Measurements from ENCODE around the gene WDR83. TPM values are rescaled to one million over a fixed set of nuclear protein-coding genes. Genes with fewer than 3 reads are reported as not detected.

The WDR83 gene
- total and polyA plus RNA-seq, 10 of the 15 experiments (the other 5 are each of a cell fraction or from before 2014, with no cell fraction given), result 0.58 to 17.7 (median 10.8) TPM

DNA sequence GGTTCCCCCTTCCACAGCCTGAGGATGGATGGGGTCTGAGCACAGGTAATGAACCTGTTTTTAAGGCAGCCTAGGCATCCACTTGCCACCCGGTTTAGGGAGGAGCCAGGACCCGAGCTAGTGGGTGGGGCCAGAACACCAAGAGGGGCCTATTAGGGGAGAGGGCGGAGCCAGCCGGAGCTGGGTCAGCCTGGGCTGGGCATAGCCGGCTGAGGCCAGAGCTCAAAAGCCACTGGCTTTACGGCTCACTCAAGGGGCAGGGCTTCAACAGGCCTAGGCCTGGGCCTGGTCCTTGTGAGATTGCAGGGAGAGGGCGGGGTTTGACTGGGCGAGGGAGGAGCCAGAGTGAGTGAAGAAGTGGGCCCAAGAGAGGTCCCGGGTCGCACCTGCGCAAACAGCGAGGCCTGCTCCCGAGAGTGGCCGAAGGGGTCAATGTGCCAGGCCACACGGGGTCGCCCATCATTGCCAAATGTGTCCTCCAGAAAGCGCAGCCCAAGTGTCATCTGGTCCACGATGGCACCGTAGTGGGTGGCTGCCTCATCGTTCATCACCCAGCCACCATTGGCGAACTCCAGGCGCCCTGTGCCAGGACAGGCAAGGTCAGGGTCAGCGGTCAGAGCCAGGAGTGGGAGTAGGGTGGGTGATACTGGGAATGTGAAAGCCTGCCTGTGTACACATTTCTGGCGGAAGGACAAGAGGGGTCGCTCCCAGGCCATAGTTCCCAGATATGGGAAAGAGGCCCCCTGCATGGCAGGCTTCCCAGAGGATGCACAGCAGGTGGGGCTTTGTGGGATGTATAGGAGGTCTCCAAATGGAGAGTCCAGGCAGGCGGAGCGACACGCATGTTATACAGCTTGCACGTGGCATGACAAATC lies 2.0 kb upstream of the WDR83 start (continued):
- no peak for TF ChIP-seq KAT2A (conservative IDR thresholded peaks at IDR 0.05; ENCODE audit: control insufficient read depth, low read depth, low read length)
- peak in 1 of 2 experiments; percentile 30; a peak in 1 of 4 replicates for TF ChIP-seq IKZF2 (IDR thresholded peaks at IDR 0.05)
- TF ChIP-seq, protein P1, sequence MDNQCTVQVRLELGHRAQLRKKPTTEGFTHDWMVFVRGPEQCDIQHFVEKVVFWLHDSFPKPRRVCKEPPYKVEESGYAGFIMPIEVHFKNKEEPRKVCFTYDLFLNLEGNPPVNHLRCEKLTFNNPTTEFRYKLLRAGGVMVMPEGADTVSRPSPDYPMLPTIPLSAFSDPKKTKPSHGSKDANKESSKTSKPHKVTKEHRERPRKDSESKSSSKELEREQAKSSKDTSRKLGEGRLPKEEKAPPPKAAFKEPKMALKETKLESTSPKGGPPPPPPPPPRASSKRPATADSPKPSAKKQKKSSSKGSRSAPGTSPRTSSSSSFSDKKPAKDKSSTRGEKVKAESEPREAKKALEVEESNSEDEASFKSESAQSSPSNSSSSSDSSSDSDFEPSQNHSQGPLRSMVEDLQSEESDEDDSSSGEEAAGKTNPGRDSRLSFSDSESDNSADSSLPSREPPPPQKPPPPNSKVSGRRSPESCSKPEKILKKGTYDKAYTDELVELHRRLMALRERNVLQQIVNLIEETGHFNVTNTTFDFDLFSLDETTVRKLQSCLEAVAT (IDR thresholded peaks at IDR 0.05), result no peak
- no peak for TF ChIP-seq STAT1 (conservative IDR thresholded peaks at IDR 0.05)
- TF ChIP-seq TCF12 (IDR thresholded peaks at IDR 0.05; ENCODE audit: low read depth, low read length), result no peak
- TF ChIP-seq EGR1 (IDR thresholded peaks at IDR 0.05; ENCODE audit: borderline replicate concordance in 1 of 2, low read depth in 2 of 2, low read length in 2 of 2), result 0 out of 3 replicates have a peak, but pooled peaks of 1 of the 2 experiments have one; percentile 9
- TF ChIP-seq SREBF2 (IDR thresholded peaks at IDR 0.05; ENCODE audit: low read length), result no peak
- no peak for TF ChIP-seq BMI1 (IDR thresholded peaks at IDR 0.05; ENCODE audit: borderline replicate concordance)
- TF ChIP-seq, protein P2, sequence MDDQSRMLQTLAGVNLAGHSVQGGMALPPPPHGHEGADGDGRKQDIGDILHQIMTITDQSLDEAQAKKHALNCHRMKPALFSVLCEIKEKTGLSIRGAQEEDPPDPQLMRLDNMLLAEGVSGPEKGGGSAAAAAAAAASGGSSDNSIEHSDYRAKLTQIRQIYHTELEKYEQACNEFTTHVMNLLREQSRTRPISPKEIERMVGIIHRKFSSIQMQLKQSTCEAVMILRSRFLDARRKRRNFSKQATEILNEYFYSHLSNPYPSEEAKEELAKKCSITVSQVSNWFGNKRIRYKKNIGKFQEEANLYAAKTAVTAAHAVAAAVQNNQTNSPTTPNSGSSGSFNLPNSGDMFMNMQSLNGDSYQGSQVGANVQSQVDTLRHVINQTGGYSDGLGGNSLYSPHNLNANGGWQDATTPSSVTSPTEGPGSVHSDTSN (IDR thresholded peaks at IDR 0.05; ENCODE audit: insufficient replicate concordance, low read depth, low read length), result peak; percentile 7
- no peak for TF ChIP-seq EZH2 (IDR thresholded peaks at IDR 0.05; ENCODE audit: borderline replicate concordance, control insufficient read depth, low read depth, low read length)
- TF ChIP-seq JUNB (IDR thresholded peaks at IDR 0.05), result no peak
- TF ChIP-seq, protein P3, sequence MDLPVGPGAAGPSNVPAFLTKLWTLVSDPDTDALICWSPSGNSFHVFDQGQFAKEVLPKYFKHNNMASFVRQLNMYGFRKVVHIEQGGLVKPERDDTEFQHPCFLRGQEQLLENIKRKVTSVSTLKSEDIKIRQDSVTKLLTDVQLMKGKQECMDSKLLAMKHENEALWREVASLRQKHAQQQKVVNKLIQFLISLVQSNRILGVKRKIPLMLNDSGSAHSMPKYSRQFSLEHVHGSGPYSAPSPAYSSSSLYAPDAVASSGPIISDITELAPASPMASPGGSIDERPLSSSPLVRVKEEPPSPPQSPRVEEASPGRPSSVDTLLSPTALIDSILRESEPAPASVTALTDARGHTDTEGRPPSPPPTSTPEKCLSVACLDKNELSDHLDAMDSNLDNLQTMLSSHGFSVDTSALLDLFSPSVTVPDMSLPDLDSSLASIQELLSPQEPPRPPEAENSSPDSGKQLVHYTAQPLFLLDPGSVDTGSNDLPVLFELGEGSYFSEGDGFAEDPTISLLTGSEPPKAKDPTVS (IDR thresholded peaks at IDR 0.05; ENCODE audit: low read depth, low read length), result no peak
- TF ChIP-seq, protein P4, sequence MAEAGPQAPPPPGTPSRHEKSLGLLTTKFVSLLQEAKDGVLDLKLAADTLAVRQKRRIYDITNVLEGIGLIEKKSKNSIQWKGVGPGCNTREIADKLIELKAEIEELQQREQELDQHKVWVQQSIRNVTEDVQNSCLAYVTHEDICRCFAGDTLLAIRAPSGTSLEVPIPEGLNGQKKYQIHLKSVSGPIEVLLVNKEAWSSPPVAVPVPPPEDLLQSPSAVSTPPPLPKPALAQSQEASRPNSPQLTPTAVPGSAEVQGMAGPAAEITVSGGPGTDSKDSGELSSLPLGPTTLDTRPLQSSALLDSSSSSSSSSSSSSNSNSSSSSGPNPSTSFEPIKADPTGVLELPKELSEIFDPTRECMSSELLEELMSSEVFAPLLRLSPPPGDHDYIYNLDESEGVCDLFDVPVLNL (IDR thresholded peaks at IDR 0.05; ENCODE audit: low read depth, low read length), result no peak
- TF ChIP-seq BHLHE40 (IDR thresholded peaks at IDR 0.05; ENCODE audit: borderline replicate concordance in 1 of 2, low read depth in 2 of 2, low read length in 1 of 2), result peak; percentile 90 to 92; a peak in 3 of 4 replicates
- TF ChIP-seq TCF3 (IDR thresholded peaks at IDR 0.05; ENCODE audit: borderline replicate concordance, insufficient read depth, low read depth, low read length), result peak; percentile 42; the same call in 1 of the 2 replicates
- TF ChIP-seq ETV6 (conservative IDR thresholded peaks at IDR 0.05 in 1 of 2, IDR thresholded peaks at IDR 0.05 in 1 of 2; ENCODE audit: borderline replicate concordance in 1 of 2, low read depth in 1 of 2), result no peak; a peak in 1 of 4 replicates
- TF ChIP-seq ZSCAN29 (IDR thresholded peaks at IDR 0.05), result no peak
- TF ChIP-seq RB1 (IDR thresholded peaks at IDR 0.05; ENCODE audit: borderline replicate concordance), result no peak
- no peak for TF ChIP-seq ZNF207 (IDR thresholded peaks at IDR 0.05; ENCODE audit: borderline replicate concordance)
- peak; percentile 54; the same call in 1 of the 2 replicates for TF ChIP-seq SMARCA5 (IDR thresholded peaks at IDR 0.05)
- TF ChIP-seq DPF2 (IDR thresholded peaks at IDR 0.05), result 0 out of 2 replicates have a peak, but pooled peaks have one; percentile 21
- no peak for TF ChIP-seq MYB (IDR thresholded peaks at IDR 0.05; ENCODE audit: borderline replicate concordance, low read depth, low read length)
